Neural progenitor cell (in vitro differentiated cells): ENCODE results near the gene ZNF350. TPM values are rescaled to one million over a fixed set of nuclear protein-coding genes. Genes with fewer than 3 reads are reported as not detected.
"Not testable (repeated sequence)": the region's sequence is repeated elsewhere in the genome, so short reads cannot be mapped to it uniquely, and the experiment has no call there.

Experiments used
- DNase-seq: peaks from one replicate; pipeline ENCODE4 v3.0.0-alpha.2; 2016; ENCODE audit warnings: low spot score
- H2AFZ ChIP-seq: fragments of 200-600 bp; sonication (generic); replicated peaks from 2 replicates; pipeline ENCODE4 v1.6.1; 2016; ENCODE audit warnings: antibody characterized with exemption
- H3F3A ChIP-seq: fragments of 200-600 bp; sonication (generic); 2 replicates; pipeline ENCODE4 v1.6.1; 2016; ENCODE audit warnings: antibody characterized with exemption, low read depth
- H3K27ac ChIP-seq: fragments of 200-600 bp; sonication (generic); 2 replicates; pipeline ENCODE4 v1.5.1; 2016; ENCODE audit warnings: mild to moderate bottlenecking
- H3K27me3 ChIP-seq: fragments of 200-600 bp; sonication (generic); 2 replicates; pipeline ENCODE4 v1.6.1; 2016; ENCODE audit warnings: mild to moderate bottlenecking, moderate library complexity
- H3K36me3 ChIP-seq: fragments of 200-600 bp; sonication (generic); 2 replicates; pipeline ENCODE4 v1.5.1; 2016
- H3K4me1 ChIP-seq: fragments of 200-600 bp; sonication (generic); 2 replicates; pipeline ENCODE4 v1.6.1; 2016; ENCODE audit warnings: mixed run types
- H3K4me2 ChIP-seq: fragments of 200-600 bp; sonication (generic); 2 replicates; pipeline ENCODE4 v1.6.1; 2016
- H3K4me3 ChIP-seq: fragments of 200-600 bp; sonication (generic); 2 replicates; pipeline ENCODE4 v1.5.1; 2016
- H3K79me2 ChIP-seq: fragments of 200-600 bp; sonication (generic); 2 replicates; pipeline ENCODE4 v1.6.1; 2016; ENCODE audit warnings: low read depth
- H3K9ac ChIP-seq: fragments of 200-600 bp; sonication (generic); 2 replicates; pipeline ENCODE4 v1.6.1; 2016
- H3K9me3 ChIP-seq: fragments of 200-600 bp; sonication (generic); 2 replicates; pipeline ENCODE4 v1.5.1; 2016; ENCODE audit warnings: low read depth
- H4K20me1 ChIP-seq: fragments of 200-600 bp; sonication (generic); 2 replicates; pipeline ENCODE4 v1.6.1; 2016; ENCODE audit warnings: low read depth
- H3K27ac Mint-ChIP-seq: 3 replicates; pipeline ENCODE4 v1.8.0; 2021; ENCODE audit warnings: mixed read lengths
- H3K27me3 Mint-ChIP-seq: 2 replicates; pipeline ENCODE4 v1.8.0; 2022; ENCODE audit warnings: low read depth, mild to moderate bottlenecking, inconsistent platforms, moderate library complexity, mixed read lengths; ENCODE audit not compliant: insufficient read depth
- H3K36me3 Mint-ChIP-seq: 3 replicates; pipeline ENCODE4 v1.8.0; 2021; ENCODE audit warnings: mixed read lengths
- H3K4me1 Mint-ChIP-seq: 3 replicates; pipeline ENCODE4 v1.8.0; 2021; ENCODE audit warnings: mixed read lengths
- H3K4me3 Mint-ChIP-seq: 3 replicates; pipeline ENCODE4 v1.8.0; 2021; ENCODE audit warnings: mild to moderate bottlenecking, moderate library complexity, mixed read lengths
- H3K9me3 Mint-ChIP-seq: 3 replicates; pipeline ENCODE4 v1.8.0; 2020; ENCODE audit warnings: mixed read lengths
- EZH2 ChIP-seq: fragments of 200-600 bp; sonication (generic); IDR thresholded peaks from 2 replicates; pipeline ENCODE4 v1.6.1; 2017; ENCODE audit warnings: antibody characterized with exemption, mild to moderate bottlenecking, moderate library complexity
- EZH2phosphoT487 ChIP-seq: fragments of 200-600 bp; sonication (generic); IDR thresholded peaks from 2 replicates; pipeline ENCODE4 v1.6.1; 2017; ENCODE audit warnings: antibody characterized with exemption
- total RNA-seq: library from RNA; depleted of rRNA; stranded (reverse); fragments of >200 nt; gene quantifications from 2 replicates; pipeline ENCODE4 v1.2.3, GENCODE V29; 2015; ENCODE audit warnings: low replicate concordance
- TF ChIP-seq, protein P1 (sequence below): fragments of 200-600 bp; sonication (generic); IDR thresholded peaks from 2 replicates; pipeline ENCODE4 v1.5.1; 2017; ENCODE audit warnings: antibody characterized with exemption, mild to moderate bottlenecking

ZNF350 gene
- total RNA-seq, 1 donor from 2014 or later: 7.3 TPM

DNA sequence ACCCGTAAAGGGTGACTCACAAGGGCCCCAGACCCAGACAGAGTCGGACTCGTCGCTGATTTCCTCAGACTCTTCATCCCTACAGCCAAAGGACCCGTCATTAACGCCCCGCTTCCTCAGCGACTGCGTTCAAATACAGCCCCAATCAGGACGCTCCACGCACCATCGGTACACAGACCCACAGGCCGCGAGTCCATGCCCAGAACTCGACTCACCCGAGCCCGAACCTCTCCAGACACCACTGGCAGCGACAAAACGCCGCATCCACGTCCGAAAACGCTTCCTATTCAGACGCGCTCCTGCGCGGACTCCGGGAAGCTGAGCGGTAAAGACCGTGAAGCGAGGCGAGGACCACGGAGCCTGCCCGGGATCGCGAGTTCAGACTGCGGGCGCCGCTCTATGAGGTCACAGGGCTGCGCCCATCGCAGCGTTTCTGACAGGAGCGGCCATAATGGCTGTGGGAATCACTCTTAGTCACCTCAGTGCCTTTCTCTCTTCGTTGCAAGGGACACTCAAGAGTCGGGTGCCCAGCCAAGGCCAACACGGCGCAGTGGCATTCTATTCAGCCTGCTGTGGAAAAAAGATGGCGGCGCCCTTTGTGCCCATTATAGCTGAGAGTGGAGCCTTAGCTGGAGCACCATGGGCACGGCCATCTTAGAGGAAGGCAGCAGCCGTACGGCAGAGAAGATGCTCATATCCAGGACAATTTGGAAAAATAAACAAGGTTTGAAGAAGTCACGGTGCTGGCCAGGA is 41.6 kb upstream of the ZNF350 start, which contains the start of gene ZNF614:
Gene ZNF614, minus strand, starts transcription at position 353 of the 753 bp plus-strand sequence. CDS start 2,634 bp downstream, outside the sequence.
- DNase-seq: peak; percentile 92
- peak within 1 kb of the TSS; percentile 88 for H3K9ac ChIP-seq
- peak within 1 kb of the TSS; percentile 95 for H2AFZ ChIP-seq
- H3K9me3 ChIP-seq: peaks cover 15% of the 10 kb centered on the region
- H3K27me3 ChIP-seq: no peaks in the 10 kb centered on the region
- Mint-ChIP-seq H3K36me3 (peaks cover 66% of the 10 kb centered on the region), H3K27ac (peak within 1 kb of the TSS; percentile 94), H3K4me1 (peaks cover 7% of the 10 kb centered on the region), H3K4me3 (peak within 1 kb of the TSS; percentile 96), H3K27me3 (no peaks in the 10 kb centered on the region), H3K9me3 (peaks cover 75% of the 10 kb centered on the region)
- H3K36me3 ChIP-seq: peaks cover 25% of the 10 kb centered on the region
- H3K79me2 ChIP-seq: peaks cover 28% of the 10 kb centered on the region
- TF ChIP-seq EZH2 (no peak), EZH2phosphoT487 (no peak)
- TF ChIP-seq, protein P1, sequence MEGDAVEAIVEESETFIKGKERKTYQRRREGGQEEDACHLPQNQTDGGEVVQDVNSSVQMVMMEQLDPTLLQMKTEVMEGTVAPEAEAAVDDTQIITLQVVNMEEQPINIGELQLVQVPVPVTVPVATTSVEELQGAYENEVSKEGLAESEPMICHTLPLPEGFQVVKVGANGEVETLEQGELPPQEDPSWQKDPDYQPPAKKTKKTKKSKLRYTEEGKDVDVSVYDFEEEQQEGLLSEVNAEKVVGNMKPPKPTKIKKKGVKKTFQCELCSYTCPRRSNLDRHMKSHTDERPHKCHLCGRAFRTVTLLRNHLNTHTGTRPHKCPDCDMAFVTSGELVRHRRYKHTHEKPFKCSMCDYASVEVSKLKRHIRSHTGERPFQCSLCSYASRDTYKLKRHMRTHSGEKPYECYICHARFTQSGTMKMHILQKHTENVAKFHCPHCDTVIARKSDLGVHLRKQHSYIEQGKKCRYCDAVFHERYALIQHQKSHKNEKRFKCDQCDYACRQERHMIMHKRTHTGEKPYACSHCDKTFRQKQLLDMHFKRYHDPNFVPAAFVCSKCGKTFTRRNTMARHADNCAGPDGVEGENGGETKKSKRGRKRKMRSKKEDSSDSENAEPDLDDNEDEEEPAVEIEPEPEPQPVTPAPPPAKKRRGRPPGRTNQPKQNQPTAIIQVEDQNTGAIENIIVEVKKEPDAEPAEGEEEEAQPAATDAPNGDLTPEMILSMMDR: no peak
- peaks cover 7% of the 10 kb centered on the region for H3F3A ChIP-seq
- peak within 1 kb of the TSS; percentile 90 for H3K27ac ChIP-seq
- no peaks in the 10 kb centered on the region for H4K20me1 ChIP-seq
- H3K4me1 ChIP-seq: peaks cover 6% of the 10 kb centered on the region
- peak within 1 kb of the TSS; percentile 84 for H3K4me2 ChIP-seq
- H3K4me3 ChIP-seq: peak within 1 kb of the TSS; percentile 80

DNA sequence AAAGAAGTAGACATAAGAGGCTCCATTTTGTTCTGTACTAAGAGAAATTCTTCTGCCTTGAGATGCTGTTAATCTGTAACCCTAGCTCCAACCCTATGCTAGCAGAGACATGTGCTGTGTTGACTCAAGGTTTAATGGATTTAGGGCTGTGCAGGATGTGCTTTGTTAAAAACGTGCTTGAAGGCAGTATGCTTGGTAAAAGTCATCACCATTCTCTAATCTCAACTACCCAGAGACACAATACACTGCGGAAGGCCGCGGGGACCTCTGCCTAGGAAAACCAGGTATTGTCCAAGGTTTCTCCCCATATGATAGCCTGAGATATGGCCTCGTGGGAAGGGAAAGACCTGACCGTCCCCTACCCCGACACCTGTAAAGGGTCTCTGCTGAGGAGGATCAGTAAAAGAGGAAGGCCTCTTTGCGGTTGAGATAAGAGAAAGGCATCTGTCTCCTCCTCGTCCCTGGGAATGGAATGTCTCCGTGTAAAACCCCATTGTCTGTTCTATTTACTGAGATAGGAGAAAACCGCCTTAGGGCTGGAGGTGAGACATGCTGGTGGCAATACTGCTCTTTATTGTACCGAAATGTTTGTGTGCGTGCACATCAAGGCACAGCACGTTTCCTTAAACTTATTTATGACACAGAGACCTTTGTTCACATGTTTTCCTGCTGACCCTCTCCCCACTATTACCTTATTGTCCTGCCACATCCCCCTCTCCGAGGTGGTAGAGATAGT is 39.8 kb upstream of the ZNF350 start:
- not testable (repeated sequence) for H3K4me1 ChIP-seq, H3K27ac ChIP-seq, H3K27me3 Mint-ChIP-seq, H3K4me1 Mint-ChIP-seq, H3K9ac ChIP-seq, H4K20me1 ChIP-seq, H3K27ac Mint-ChIP-seq, DNase-seq, H2AFZ ChIP-seq, H3K27me3 ChIP-seq, H3K9me3 ChIP-seq, H3F3A ChIP-seq
- Mint-ChIP-seq H3K9me3 (peaks cover 73% of the 10 kb centered on the region), H3K4me3 (peak overlapping the region; percentile 96), H3K36me3 (peaks cover 65% of the 10 kb centered on the region)
- peaks cover 24% of the 10 kb centered on the region for H3K36me3 ChIP-seq
- peak overlapping the region; percentile 84 for H3K4me2 ChIP-seq
- H3K4me3 ChIP-seq: peak overlapping the region; percentile 80
- H3K79me2 ChIP-seq: peaks cover 35% of the 10 kb centered on the region

DNA sequence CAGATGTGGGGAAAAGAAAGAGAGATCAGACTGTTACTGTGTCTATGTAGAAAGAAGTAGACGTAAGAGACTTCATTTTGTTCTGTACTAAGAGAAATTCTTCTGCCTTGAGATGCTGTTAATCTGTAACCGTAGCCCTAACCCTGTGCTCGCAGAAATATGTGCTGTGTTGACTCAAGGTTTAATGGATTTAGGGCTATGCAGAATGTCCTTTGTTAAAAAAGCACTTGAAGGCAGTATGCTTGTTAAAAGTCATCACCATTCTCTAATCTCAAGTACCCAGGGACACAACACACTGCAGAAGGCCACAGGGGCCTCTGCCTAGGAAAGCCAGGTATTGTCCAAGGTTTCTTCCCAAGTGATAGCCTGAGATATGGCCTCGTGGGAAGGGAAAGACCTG is 37.8 kb upstream of the ZNF350 start:
- Mint-ChIP-seq H3K36me3 (peaks cover 69% of the 10 kb centered on the region), H3K9me3 (peaks cover 74% of the 10 kb centered on the region)
- not testable (repeated sequence) for H3K4me2 ChIP-seq, H3K27ac Mint-ChIP-seq, H3K9me3 ChIP-seq, H3K4me3 ChIP-seq, H3K9ac ChIP-seq, H3K27ac ChIP-seq, H3K4me3 Mint-ChIP-seq, H3F3A ChIP-seq, H3K4me1 ChIP-seq, H4K20me1 ChIP-seq, H3K27me3 ChIP-seq, H3K4me1 Mint-ChIP-seq, H3K27me3 Mint-ChIP-seq, H2AFZ ChIP-seq, DNase-seq
- peaks cover 23% of the 10 kb centered on the region for H3K36me3 ChIP-seq
- peaks cover 46% of the 10 kb centered on the region for H3K79me2 ChIP-seq

DNA sequence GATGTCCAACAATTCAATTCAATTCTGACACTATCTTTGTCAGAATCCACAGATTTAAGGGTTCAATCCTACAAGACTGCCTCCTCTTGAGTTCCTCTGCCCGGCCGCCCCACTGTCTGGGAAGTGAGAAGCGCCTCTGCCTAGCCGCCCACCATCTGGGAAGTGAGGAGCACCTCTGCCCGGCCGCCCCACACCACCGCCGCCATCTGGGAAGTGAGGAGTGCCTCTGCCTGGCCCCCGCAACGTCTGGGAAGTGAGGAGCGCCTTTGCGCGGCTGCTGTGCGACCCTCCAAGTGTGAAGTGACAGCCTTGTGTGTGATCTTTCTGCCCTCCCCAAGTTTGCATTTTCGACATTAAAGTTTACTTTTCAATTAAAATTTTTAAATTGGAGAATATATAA is 35.6 kb upstream of the ZNF350 start:
- Histone ChIP-seq H3K27me3 (no peaks in the 10 kb centered on the region), H2AFZ (no peak overlapping the region), H3K27ac (no peak overlapping the region), H3K4me1 (peaks cover 3% of the 10 kb centered on the region), H3K9ac (no peak overlapping the region), H3K79me2 (peaks cover 31% of the 10 kb centered on the region), H3F3A (no peaks in the 10 kb centered on the region), H4K20me1 (no peaks in the 10 kb centered on the region), H3K36me3 (peaks cover 32% of the 10 kb centered on the region), H3K4me3 (no peak overlapping the region), H3K4me2 (no peak overlapping the region), H3K9me3 (no peaks in the 10 kb centered on the region)
- Mint-ChIP-seq H3K36me3 (peaks cover 91% of the 10 kb centered on the region), H3K9me3 (peaks cover 85% of the 10 kb centered on the region), H3K4me3 (no peak overlapping the region), H3K27ac (no peak overlapping the region), H3K27me3 (peaks cover 2% of the 10 kb centered on the region), H3K4me1 (no peaks in the 10 kb centered on the region)
- DNase-seq: no peak
- TF ChIP-seq EZH2phosphoT487: no peak
- TF ChIP-seq, protein P1: no peak
